NT2/D1 (cell line): ENCODE measurements around the gene CNTN5.

Source experiments
- SUZ12 ChIP-seq: IDR thresholded peaks from 2 replicates; pipeline ENCODE4 v1.6.1; 2011; ENCODE audit not compliant: insufficient read length, insufficient read depth; ENCODE audit errors: extremely low read depth
- YY1 ChIP-seq: IDR thresholded peaks from 2 replicates; pipeline ENCODE4 v1.6.1; 2011; ENCODE audit not compliant: insufficient read length, insufficient read depth

GRCh38 chr11:99268886-99269285 is 248.1 kb downstream of the CNTN5 start:
- TF ChIP-seq YY1 (no peak), SUZ12 (no peak)
